Neural cell (in vitro differentiated cells): ENCODE measurements around the gene FARP2. TPM values are rescaled to one million over a fixed set of nuclear protein-coding genes. Genes with fewer than 3 reads are reported as not detected.
"Not testable (repeated sequence)": the region's sequence is repeated elsewhere in the genome, so short reads cannot be mapped to it uniquely, and the experiment has no call there.

Source experiments
- H2AFZ ChIP-seq: fragments of 200-600, 300-800 bp; sonication (generic), shearing (Covaris generic); 2 replicates; pipeline ENCODE4 v1.6.0; 2014; ENCODE audit warnings: low read depth, mild to moderate bottlenecking, antibody characterized with exemption, low read length, moderate library complexity
- H3F3A ChIP-seq: fragments of 200-600 bp; shearing (Covaris generic); 2 replicates; pipeline ENCODE4 v1.6.1; 2016; ENCODE audit warnings: mild to moderate bottlenecking, moderate library complexity, mixed read lengths, antibody characterized with exemption, low read length; ENCODE audit not compliant: insufficient read depth, poor library complexity, severe bottlenecking
- H3K27ac ChIP-seq: fragments of 200-600, 300-800 bp; sonication (generic), shearing (Covaris generic); 2 replicates; pipeline ENCODE4 v1.5.1; 2014; ENCODE audit warnings: mild to moderate bottlenecking, low read length, moderate library complexity
- H3K27me3 ChIP-seq: fragments of 300-800, 200-600 bp; sonication (generic), shearing (Covaris generic); 2 replicates; pipeline ENCODE4 v1.6.0; 2014; ENCODE audit warnings: mild to moderate bottlenecking, low read depth, low read length, moderate library complexity; ENCODE audit not compliant: insufficient read depth
- H3K36me3 ChIP-seq: fragments of 300-800, 200-600 bp; sonication (generic), shearing (Covaris generic); 2 replicates; pipeline ENCODE4 v1.5.1; 2014; ENCODE audit warnings: mild to moderate bottlenecking, antibody characterized with exemption, low read length, moderate library complexity; ENCODE audit not compliant: insufficient read depth
- H3K4me2 ChIP-seq: fragments of 300-800, 200-600 bp; sonication (generic), shearing (Covaris generic); 2 replicates; pipeline ENCODE4 v1.6.0; 2014; ENCODE audit warnings: mild to moderate bottlenecking, low read length
- H3K4me3 ChIP-seq: fragments of 300-800, 200-600 bp; sonication (generic), shearing (Covaris generic); 2 replicates; pipeline ENCODE4 v1.5.1; 2014; ENCODE audit warnings: mild to moderate bottlenecking, low read length, moderate library complexity
- H3K79me2 ChIP-seq: fragments of 200-600 bp; shearing (Covaris generic); replicated peaks from 2 replicates; pipeline ENCODE4 v1.6.0; 2014; ENCODE audit warnings: mild to moderate bottlenecking, low read length, moderate library complexity; ENCODE audit not compliant: insufficient read depth
- H3K9ac ChIP-seq: fragments of 300-800, 200-600 bp; sonication (generic), shearing (Covaris generic); 2 replicates; pipeline ENCODE4 v1.6.1; 2016; ENCODE audit warnings: mild to moderate bottlenecking, low read length, mixed read lengths
- H3K9me2 ChIP-seq: fragments of 200-600 bp; shearing (Covaris generic); 2 replicates; pipeline ENCODE4 v1.6.1; 2016; ENCODE audit warnings: mild to moderate bottlenecking, low read length, mixed read lengths; ENCODE audit not compliant: insufficient read depth
- H3K9me3 ChIP-seq: fragments of 200-600, 300-800 bp; sonication (generic), shearing (Covaris generic); 2 replicates; pipeline ENCODE4 v1.6.1; 2016; ENCODE audit warnings: mild to moderate bottlenecking, mixed run types, low read length, moderate library complexity, mixed read lengths
- H4K20me1 ChIP-seq: fragments of 200-600 bp; shearing (Covaris generic); 2 replicates; pipeline ENCODE4 v1.6.1; 2016; ENCODE audit warnings: mild to moderate bottlenecking, mixed run types; ENCODE audit not compliant: insufficient read depth
- CTCF ChIP-seq: fragments of 450-650 bp; IDR thresholded peaks from 2 replicates; pipeline ENCODE4 v1.5.1; 2014; ENCODE audit warnings: antibody characterized with exemption, mild to moderate bottlenecking, moderate library complexity; ENCODE audit not compliant: poor library complexity, severe bottlenecking
- EP300 ChIP-seq: fragments of 450-650 bp; conservative IDR thresholded peaks from 2 replicates; pipeline ENCODE4 v1.6.1; 2014; ENCODE audit warnings: antibody characterized with exemption, mild to moderate bottlenecking, moderate library complexity; ENCODE audit not compliant: poor library complexity, severe bottlenecking
- EZH2 ChIP-seq: fragments of 200-600, 300-800 bp; shearing (Covaris generic), sonication (generic); IDR thresholded peaks from 2 replicates; pipeline ENCODE4 v1.6.1; 2014; ENCODE audit warnings: antibody characterized with exemption, low read length, borderline replicate concordance, mild to moderate bottlenecking; ENCODE audit not compliant: insufficient read depth, poor library complexity, severe bottlenecking
- MXI1 ChIP-seq: fragments of 450-650 bp; conservative IDR thresholded peaks from 2 replicates; pipeline ENCODE4 v1.6.1; 2014; ENCODE audit warnings: antibody characterized with exemption, mild to moderate bottlenecking; ENCODE audit not compliant: poor library complexity, severe bottlenecking
- POLR2AphosphoS5 ChIP-seq: IDR thresholded peaks from 2 replicates; pipeline ENCODE4 v1.6.1; 2012
- RAD21 ChIP-seq: fragments of 450-650 bp; conservative IDR thresholded peaks from 2 replicates; pipeline ENCODE4 v1.6.1; 2014; ENCODE audit warnings: antibody characterized with exemption, mild to moderate bottlenecking, moderate library complexity
- REST ChIP-seq: IDR thresholded peaks from 2 replicates; pipeline ENCODE4 v1.6.1; 2012; ENCODE audit warnings: borderline replicate concordance
- SMC3 ChIP-seq: fragments of 450-650 bp; conservative IDR thresholded peaks from 2 replicates; pipeline ENCODE4 v1.6.1; 2014; ENCODE audit warnings: antibody characterized with exemption, mild to moderate bottlenecking, moderate library complexity; ENCODE audit not compliant: poor library complexity
- TAF1 ChIP-seq: IDR thresholded peaks from 2 replicates; pipeline ENCODE4 v1.6.1; 2012; ENCODE audit warnings: low read depth
- polyA plus RNA-seq: library from polyadenylated mRNA; depleted of rRNA; stranded (reverse); fragments of >200 nt; gene quantifications from 2 replicates; pipeline ENCODE4 v1.2.3, GENCODE V29; 2014

The FARP2 gene
- polyA plus RNA-seq, 1 donor from 2014 or later: 13.3 TPM

GRCh38 chr2:241445426-241445825, 89.3 kb downstream of the FARP2 start:
- Histone ChIP-seq H4K20me1 (no peaks in the 10 kb centered on the region), H3K27ac (no peak overlapping the region), H3K79me2 (no peaks in the 10 kb centered on the region), H3K4me3 (no peak overlapping the region), H3K9me3 (no peaks in the 10 kb centered on the region), H3K27me3 (no peaks in the 10 kb centered on the region), H3F3A (no peaks in the 10 kb centered on the region), H3K36me3 (peaks cover 4% of the 10 kb centered on the region), H3K9ac (no peak overlapping the region), H3K9me2 (no peaks in the 10 kb centered on the region), H3K4me2 (no peak overlapping the region), H2AFZ (no peak overlapping the region)
- TF ChIP-seq CTCF: no peak

- H3K4me3 ChIP-seq, H3K4me2 ChIP-seq, H3K27me3 ChIP-seq, H3K27ac ChIP-seq, H3F3A ChIP-seq, H3K9ac ChIP-seq, H3K9me3 ChIP-seq, H2AFZ ChIP-seq, H3K36me3 ChIP-seq, H3K79me2 ChIP-seq, H3K9me2 ChIP-seq, H4K20me1 ChIP-seq: not testable (repeated sequence)
Measured at GRCh38 chr2:241450092-241450491, 94.0 kb downstream of the FARP2 start.

GRCh38 chr2:241451840-241452506, 95.9 kb downstream of the FARP2 start:
- no peak for TF ChIP-seq CTCF
- TF ChIP-seq REST: no peak
- no peak for TF ChIP-seq RAD21
- TF ChIP-seq MXI1: no peak
- no peak for TF ChIP-seq POLR2AphosphoS5
- no peak for TF ChIP-seq EZH2
- no peak for TF ChIP-seq EP300
- TF ChIP-seq SMC3: no peak
- no peak for TF ChIP-seq TAF1
- H3K36me3 ChIP-seq: no peaks in the 10 kb centered on the region
- H3K27me3 ChIP-seq: no peaks in the 10 kb centered on the region
- H3K4me3 ChIP-seq: no peak overlapping the region
- no peak overlapping the region for H3K9ac ChIP-seq
- no peak overlapping the region for H3K27ac ChIP-seq
- H3K9me3 ChIP-seq: no peaks in the 10 kb centered on the region
- no peaks in the 10 kb centered on the region for H3K9me2 ChIP-seq
- H3F3A ChIP-seq: no peaks in the 10 kb centered on the region
- no peaks in the 10 kb centered on the region for H3K79me2 ChIP-seq
- H2AFZ ChIP-seq: no peak overlapping the region
- H3K4me2 ChIP-seq: no peak overlapping the region
- H4K20me1 ChIP-seq: no peaks in the 10 kb centered on the region

GRCh38 chr2:241453919-241454318, 97.8 kb downstream of the FARP2 start:
- H3K27me3 ChIP-seq, H3K4me3 ChIP-seq, H4K20me1 ChIP-seq, H2AFZ ChIP-seq, H3K79me2 ChIP-seq, H3K9ac ChIP-seq, H3K36me3 ChIP-seq, H3K4me2 ChIP-seq, H3K9me3 ChIP-seq, H3K9me2 ChIP-seq, H3F3A ChIP-seq, H3K27ac ChIP-seq: not testable (repeated sequence)
